ENCODE measurements around the gene S100P. TPM values are rescaled to one million over a fixed set of nuclear protein-coding genes. Genes with fewer than 3 reads are reported as not detected.
A peak's percentile ranks its signal among the peaks of the same experiment; 100 is the strongest.

Gene S100P
- total and polyA plus RNA-seq, 2 experiments from 2014 or later: not detected

DNA sequence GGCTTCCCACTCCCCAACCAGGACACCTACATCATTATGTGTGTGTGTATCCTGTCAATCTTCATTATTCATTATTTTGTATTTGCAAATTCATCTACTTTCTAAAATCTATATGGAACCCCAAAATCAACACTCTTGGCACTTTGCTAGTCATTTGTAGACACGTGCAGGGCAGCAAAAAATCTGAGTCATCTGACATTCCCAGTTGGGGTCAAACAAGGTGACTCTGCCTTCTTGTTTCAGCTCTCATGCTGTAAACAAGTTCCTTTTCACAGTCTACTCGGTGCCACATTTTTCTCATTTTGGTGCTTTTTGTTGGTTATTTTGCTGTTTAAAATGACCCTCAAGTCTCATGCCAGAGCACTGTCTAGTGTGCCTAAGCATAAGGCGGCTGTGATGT is 10.1 kb downstream of the S100P start:
- Histone ChIP-seq H3K27me3 (no peaks in the 10 kb centered on the region), H3K4me3 (no peak overlapping the region), H3K9me3 (ENCODE audit: low read depth) (no peaks in the 10 kb centered on the region), H3K36me3 (no peaks in the 10 kb centered on the region), H3K4me1 (ENCODE audit: low read depth) (peaks cover 13% of the 10 kb centered on the region), H3K27ac (no peak overlapping the region)
- no peak for TF ChIP-seq CTCF (IDR thresholded peaks at IDR 0.05; ENCODE audit: low read depth, low read length)
- DNase-seq (ENCODE audit: low read depth in 1 of 2, low spot score in 1 of 2): peak in 1 of 2 donors; percentile 31

DNA sequence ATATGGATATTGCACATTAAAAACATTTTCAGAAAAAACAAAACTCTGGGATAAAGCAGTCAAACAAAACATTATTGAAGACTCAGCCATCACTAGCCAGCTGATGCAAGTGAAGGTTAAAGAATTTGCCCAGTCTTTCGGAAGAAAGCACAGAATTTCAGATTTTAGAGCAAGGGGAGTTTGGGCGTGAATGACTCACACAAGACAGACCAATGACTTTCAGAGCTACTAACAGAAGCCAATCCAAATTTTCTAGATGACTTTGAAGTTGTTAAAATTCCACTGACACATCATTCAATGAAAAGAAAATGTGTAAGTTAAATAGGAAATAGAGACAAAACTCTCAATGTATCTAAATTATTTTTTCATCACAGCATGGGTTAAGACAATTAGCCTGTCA is 12.0 kb downstream of the S100P start:
- H3K27me3 ChIP-seq: no peaks in the 10 kb centered on the region
- DNase-seq (ENCODE audit: low read depth in 1 of 2, low spot score in 1 of 2): no peak
- no peaks in the 10 kb centered on the region for H3K9me3 ChIP-seq (ENCODE audit: low read depth)
- H3K4me1 ChIP-seq (ENCODE audit: low read depth): peaks cover 13% of the 10 kb centered on the region
- H3K4me3 ChIP-seq: no peak overlapping the region
- TF ChIP-seq CTCF (IDR thresholded peaks at IDR 0.05; ENCODE audit: low read depth, low read length): no peak
- H3K27ac ChIP-seq: no peak overlapping the region
- no peaks in the 10 kb centered on the region for H3K36me3 ChIP-seq

DNA sequence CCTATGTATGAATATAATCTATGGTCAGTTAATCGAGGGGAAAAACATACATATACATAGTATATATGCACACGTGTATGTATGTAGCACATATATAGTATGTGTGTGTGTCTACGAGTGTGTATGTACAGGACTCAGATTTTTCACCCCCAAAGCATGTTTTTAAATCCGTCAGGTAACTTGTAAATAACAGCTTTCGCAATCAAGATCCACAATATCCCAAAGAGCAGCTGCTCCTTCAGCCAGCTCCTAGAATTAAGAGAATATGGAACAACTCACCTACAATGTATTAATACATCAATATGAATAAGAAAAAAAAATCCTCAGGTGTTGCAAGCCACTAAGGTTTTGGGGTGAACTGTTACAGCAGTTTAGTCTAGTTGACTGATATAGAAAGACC is 12.5 kb downstream of the S100P start:
- Histone ChIP-seq H3K4me1 (ENCODE audit: low read depth) (peaks cover 13% of the 10 kb centered on the region), H3K36me3 (no peaks in the 10 kb centered on the region)
- TF ChIP-seq CTCF (IDR thresholded peaks at IDR 0.05; ENCODE audit: low read depth, low read length): no peak

GRCh38 chr4:6709230-6710114 is 15.8 kb downstream of the S100P start, which contains the start of gene MRFAP1L1:
Gene MRFAP1L1 (minus strand): TSS chr4:6709865. CDS start chr4:6709629, 236 bp downstream.
- DNase-seq (ENCODE audit: low read depth in 1 of 2, low spot score in 1 of 2): peak; percentile 98 to 99
- H3K4me1 ChIP-seq (ENCODE audit: low read depth): peaks cover 13% of the 10 kb centered on the region
- peak within 1 kb of the TSS; percentile 64 for H3K4me3 ChIP-seq
- H3K9me3 ChIP-seq (ENCODE audit: low read depth): no peaks in the 10 kb centered on the region
- H3K27ac ChIP-seq: peak within 1 kb of the TSS; percentile 84
- no peaks in the 10 kb centered on the region for H3K36me3 ChIP-seq
- peaks cover 4% of the 10 kb centered on the region for H3K27me3 ChIP-seq
- peak; percentile 8 for TF ChIP-seq CTCF (IDR thresholded peaks at IDR 0.05; ENCODE audit: low read depth, low read length)

More for the DNA sequence above, 12.5 kb downstream of the S100P start:
- H3K9me3 ChIP-seq (ENCODE audit: low read depth): no peaks in the 10 kb centered on the region
- no peaks in the 10 kb centered on the region for H3K27me3 ChIP-seq
- DNase-seq (ENCODE audit: low read depth in 1 of 2, low spot score in 1 of 2): no peak
- no peak overlapping the region for H3K4me3 ChIP-seq
- H3K27ac ChIP-seq: no peak overlapping the region

GRCh38 chr4:6710282-6710681 is 16.6 kb downstream of the S100P start:
- no peaks in the 10 kb centered on the region for H3K36me3 ChIP-seq
- no peak for TF ChIP-seq CTCF (IDR thresholded peaks at IDR 0.05; ENCODE audit: low read depth, low read length)
- H3K27me3 ChIP-seq: peaks cover 4% of the 10 kb centered on the region
- H3K27ac ChIP-seq: peak overlapping the region; percentile 52
- DNase-seq (ENCODE audit: low read depth in 1 of 2, low spot score in 1 of 2): peak in 1 of 2 donors; percentile 33
- no peaks in the 10 kb centered on the region for H3K9me3 ChIP-seq (ENCODE audit: low read depth)
- H3K4me1 ChIP-seq (ENCODE audit: low read depth): peaks cover 13% of the 10 kb centered on the region
- H3K4me3 ChIP-seq: peak overlapping the region; percentile 64

Data from cardiac muscle cell (in vitro differentiated cells and primary cell).